Ovary (tissue), 9 donors: ENCODE results near the gene CST11. TPM values are rescaled to one million over a fixed set of nuclear protein-coding genes. Genes with fewer than 3 reads are reported as not detected.
"Not testable (repeated sequence)": the region's sequence is repeated elsewhere in the genome, so short reads cannot be mapped to it uniquely, and the experiment has no call there.

ENCODE experiments used
- DNase-seq, 5 donors: peaks; one replicate each; pipeline ENCODE4 v3.0.0-alpha.2; 2019 to 2020
- H3K27ac ChIP-seq, 2 donors: fragments of 200-600 bp; one replicate each; pipeline versions ENCODE4 v1.5.1 to v1.8.0; 2019 to 2022
- H3K27me3 ChIP-seq: fragments of 200-600 bp; one replicate; pipeline ENCODE4 v1.8.0; 2022
- H3K36me3 ChIP-seq: fragments of 200-600 bp; sonication (generic); one replicate; pipeline ENCODE4 v1.5.1; 2019
- H3K4me1 ChIP-seq: one replicate; pipeline ENCODE4 v1.8.1; 2013; ENCODE audit warnings: mild to moderate bottlenecking, moderate library complexity; ENCODE audit not compliant: insufficient read depth
- H3K4me3 ChIP-seq: fragments of 200-600 bp; sonication (generic); one replicate; pipeline ENCODE4 v1.5.1; 2017
- H3K9me3 ChIP-seq, 2 donors: fragments of 200-600 bp in 1 of 2; sonication (generic) in 1 of 2; one replicate each; pipeline versions ENCODE4 v1.5.1 to v1.8.1; 2013 to 2019; ENCODE audit warnings: mild to moderate bottlenecking in 1 of 2, moderate library complexity in 1 of 2
- EP300 ChIP-seq: sonication (generic); formaldehyde crosslinking; IDR thresholded peaks from one replicate; pipeline ENCODE4 v1.6.1; 2017; ENCODE audit warnings: antibody characterized with exemption
- POLR2A ChIP-seq: fragments of 450-650 bp; IDR thresholded peaks from one replicate; pipeline ENCODE4 v1.6.1; 2017; ENCODE audit warnings: antibody characterized with exemption, mild to moderate bottlenecking, moderate library complexity
- WGBS, 3 donors: extraction: QIAGEN DNeasy Blood & Tissue Kit in 1 of 3; methylation state at CpG; one replicate each; pipeline versions ENCODE4 v1.1.5 to v1.1.7; 2013 to 2017; 5-methylcytosine and 5-hydroxymethylcytosine counted together
- intact Hi-C, 4 donors: fragments of 100-400 bp; cut with DNase I; formaldehyde crosslinking; loops; one replicate each; pipeline versions ENCODE4 v1.11.0 to v1.15.1; 2022 to 2023
- polyA plus RNA-seq, 2 donors: library from polyadenylated mRNA; stranded (reverse); fragments of 200-250 nt in 1 of 2; fragments of 350-450 nt in 1 of 2; fragmentation: Illumina TruSeq in 1 of 2; extraction: RNeasy Lipid Tissue Mini Kit (QIAGEN cat#74804) in 1 of 2; gene quantifications; one replicate each; pipeline ENCODE4 v1.2.3, GENCODE V29; 2013 to 2014
- total RNA-seq, 7 donors: library from RNA; depleted of rRNA in 2 of 7; stranded (reverse); fragments of >200 nt in 2 of 7; fragmentation: NEBNext Ultra II Directional in 3 of 7; extraction: Animal tissue kit (Norgen Biotek cat#: 25700) in 3 of 7; gene quantifications; one replicate each; pipeline versions ENCODE4 v1.1.0 to v1.2.4, GENCODE V29; 2016 to 2023
- TF ChIP-seq, protein P1 (sequence below), 3 donors: fragments of 450-650 bp in 2 of 3; fragments of 200-600 bp in 1 of 3; IDR thresholded peaks; one replicate each; pipeline versions ENCODE4 v1.5.1 to v1.8.0; 2016 to 2022; ENCODE audit warnings: antibody characterized with exemption in 3 of 3, mild to moderate bottlenecking in 1 of 3
- donor health status: DM: no; HTN: no; CAD: no; lungs with moderate emphysema.
- donor health status: DM: no; HTN: no; CAD: no.
- donor health status: Bipolar disorder and iron deficiency.
- donor health status: DM: yes; HTN: yes; CAD: no.
- donor health status: DM: no; HTN: no; CAD: no.
- donor health status: DM: yes; HTN: yes; CAD: no.

Gene CST11
- total and polyA plus RNA-seq, 9 donors: not detected

DNA sequence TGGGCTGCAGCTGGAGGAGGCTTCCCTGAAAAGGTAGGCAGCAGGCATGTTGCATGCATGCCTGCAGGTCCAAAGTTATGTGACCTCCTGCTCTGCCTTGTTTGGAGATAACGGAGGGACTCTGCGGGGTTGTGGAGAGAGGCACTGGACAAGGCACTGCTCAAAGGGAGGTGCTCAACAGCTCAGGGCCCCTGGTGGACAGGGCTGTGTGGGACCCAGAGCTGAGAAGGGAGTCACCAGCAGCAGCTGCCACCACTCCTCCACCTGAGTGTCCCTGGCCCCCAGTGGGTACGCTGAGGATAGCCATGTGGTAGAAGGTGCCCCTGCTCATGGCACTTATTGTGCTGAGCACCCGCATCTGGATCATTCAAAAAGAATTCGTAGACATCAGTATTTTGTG is 22.7 kb upstream of the CST11 start:
- Histone ChIP-seq H3K4me3 (no peak overlapping the region), H3K27ac (no peak overlapping the region), H3K27me3 (no peaks in the 10 kb centered on the region), H3K36me3 (no peaks in the 10 kb centered on the region), H3K9me3 (no peaks in the 10 kb centered on the region), H3K4me1 (no peaks in the 10 kb centered on the region)
- WGBS, 3 donors: 77 to 89% (median 78%) methylated on average over 5 of the region's 5 CpGs
- intact Hi-C loops: no loop called here
- no peak for DNase-seq
- TF ChIP-seq, protein P1, sequence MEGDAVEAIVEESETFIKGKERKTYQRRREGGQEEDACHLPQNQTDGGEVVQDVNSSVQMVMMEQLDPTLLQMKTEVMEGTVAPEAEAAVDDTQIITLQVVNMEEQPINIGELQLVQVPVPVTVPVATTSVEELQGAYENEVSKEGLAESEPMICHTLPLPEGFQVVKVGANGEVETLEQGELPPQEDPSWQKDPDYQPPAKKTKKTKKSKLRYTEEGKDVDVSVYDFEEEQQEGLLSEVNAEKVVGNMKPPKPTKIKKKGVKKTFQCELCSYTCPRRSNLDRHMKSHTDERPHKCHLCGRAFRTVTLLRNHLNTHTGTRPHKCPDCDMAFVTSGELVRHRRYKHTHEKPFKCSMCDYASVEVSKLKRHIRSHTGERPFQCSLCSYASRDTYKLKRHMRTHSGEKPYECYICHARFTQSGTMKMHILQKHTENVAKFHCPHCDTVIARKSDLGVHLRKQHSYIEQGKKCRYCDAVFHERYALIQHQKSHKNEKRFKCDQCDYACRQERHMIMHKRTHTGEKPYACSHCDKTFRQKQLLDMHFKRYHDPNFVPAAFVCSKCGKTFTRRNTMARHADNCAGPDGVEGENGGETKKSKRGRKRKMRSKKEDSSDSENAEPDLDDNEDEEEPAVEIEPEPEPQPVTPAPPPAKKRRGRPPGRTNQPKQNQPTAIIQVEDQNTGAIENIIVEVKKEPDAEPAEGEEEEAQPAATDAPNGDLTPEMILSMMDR (IDR thresholded peaks at IDR 0.05): no peak
- no peak for TF ChIP-seq EP300
- TF ChIP-seq POLR2A: no peak

- H3K4me1 ChIP-seq, H3K9me3 ChIP-seq, intact Hi-C loops, H3K4me3 ChIP-seq, H3K27me3 ChIP-seq, H3K27ac ChIP-seq, DNase-seq, H3K36me3 ChIP-seq: not testable (repeated sequence)
- 12 to 22% (median 16%) methylated on average over 2 of the region's 2 CpGs for WGBS, 3 donors
Measured at GRCh38 chr20:23473293-23473692, 20.6 kb upstream of the CST11 start.

GRCh38 chr20:23472306-23472705 is 19.6 kb upstream of the CST11 start:
- H3K9me3 ChIP-seq, H3K27ac ChIP-seq, intact Hi-C loops, DNase-seq, H3K27me3 ChIP-seq, H3K36me3 ChIP-seq, H3K4me1 ChIP-seq, H3K4me3 ChIP-seq: not testable (repeated sequence)
- WGBS, 3 donors: 61 to 73% (median 71%) methylated on average over 5 of the region's 5 CpGs

- H3K9me3 ChIP-seq, H3K4me1 ChIP-seq, H3K36me3 ChIP-seq, intact Hi-C loops, H3K27me3 ChIP-seq, H3K4me3 ChIP-seq, DNase-seq, H3K27ac ChIP-seq: not testable (repeated sequence)
- 82 to 85% (median 84%) methylated on average over 3 of the region's 3 CpGs for WGBS, 3 donors
Measured at GRCh38 chr20:23466961-23467360, 14.3 kb upstream of the CST11 start.

DNA sequence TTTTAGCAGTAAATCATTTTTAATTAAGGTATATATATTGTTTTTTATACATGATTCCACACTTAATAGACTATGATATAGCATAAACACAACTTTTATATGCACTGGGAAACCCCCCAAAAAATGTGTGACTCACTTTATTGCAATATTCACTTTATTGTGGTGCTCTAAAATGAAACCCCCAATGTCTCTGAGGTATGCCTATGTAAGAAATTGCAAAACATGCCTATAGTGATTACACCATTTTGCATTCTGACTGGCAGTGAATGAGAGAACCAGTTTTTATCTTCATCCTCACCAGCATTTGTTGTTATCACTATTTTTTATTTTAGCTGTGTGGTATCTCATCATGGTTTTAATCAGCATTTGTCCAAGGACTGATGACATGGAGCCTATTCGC is 8.5 kb upstream of the CST11 start:
- DNase-seq: no peak
- intact Hi-C loops: no loop called here
- 0 to 47% (median 37%) methylated on average over 1 of the region's 1 CpG for WGBS, 3 donors
- Histone ChIP-seq H3K27me3 (no peaks in the 10 kb centered on the region), H3K27ac (no peak overlapping the region), H3K4me1 (no peaks in the 10 kb centered on the region), H3K36me3 (no peaks in the 10 kb centered on the region), H3K4me3 (no peak overlapping the region), H3K9me3 (no peaks in the 10 kb centered on the region)
- TF ChIP-seq POLR2A (no peak), EP300 (no peak)
- TF ChIP-seq, protein P1 (IDR thresholded peaks at IDR 0.05): no peak

- Histone ChIP-seq H3K36me3 (no peaks in the 10 kb centered on the region), H3K4me3 (no peak overlapping the region), H3K27me3 (no peaks in the 10 kb centered on the region), H3K27ac (no peak overlapping the region), H3K4me1 (no peaks in the 10 kb centered on the region), H3K9me3 (no peaks in the 10 kb centered on the region)
- intact Hi-C loops: no loop called here
- TF ChIP-seq EP300: no peak
- TF ChIP-seq, protein P1 (IDR thresholded peaks at IDR 0.05): no peak
- 78 to 80% (median 78%) methylated on average over 3 of the region's 3 CpGs for WGBS, 3 donors
- no peak for DNase-seq
Measured at GRCh38 chr20:23459461-23460150, 6.9 kb upstream of the CST11 start.
